Ovary (tissue), 3 donors: ENCODE measurements around the gene ABHD6.

Experiments
- EP300 ChIP-seq: sonication (generic); formaldehyde crosslinking; IDR thresholded peaks from one replicate; pipeline ENCODE4 v1.6.1; 2017; ENCODE audit warnings: antibody characterized with exemption
- POLR2A ChIP-seq: fragments of 450-650 bp; IDR thresholded peaks from one replicate; pipeline ENCODE4 v1.6.1; 2017; ENCODE audit warnings: antibody characterized with exemption, mild to moderate bottlenecking, moderate library complexity
- TF ChIP-seq, protein P1 (sequence below), 3 donors: fragments of 450-650 bp in 2 of 3; fragments of 200-600 bp in 1 of 3; IDR thresholded peaks; one replicate each; pipeline versions ENCODE4 v1.5.1 to v1.8.0; 2016 to 2022; ENCODE audit warnings: antibody characterized with exemption in 3 of 3, mild to moderate bottlenecking in 1 of 3
- donor health status: DM: no; HTN: no; CAD: no.

DNA sequence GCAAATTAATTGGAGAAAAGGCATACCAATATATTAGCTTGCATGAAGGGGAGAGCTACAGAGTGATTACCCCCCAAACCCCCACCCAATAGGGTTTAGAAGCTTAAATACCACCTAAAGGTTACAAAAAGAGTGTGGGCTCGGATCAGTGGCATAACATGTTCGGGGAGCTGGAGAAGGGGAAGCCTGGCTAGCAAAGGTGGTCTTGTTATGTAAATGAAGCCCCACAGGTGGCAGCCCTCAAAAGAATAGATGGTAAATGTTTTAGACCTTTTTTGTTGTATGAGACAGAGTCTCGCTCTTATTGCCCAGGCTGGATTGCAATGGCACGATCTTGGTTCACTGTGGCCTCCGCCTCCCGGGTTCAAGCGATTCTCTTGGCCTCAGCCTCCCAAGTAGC is 84.2 kb downstream of the ABHD6 start:
- TF ChIP-seq, protein P1, sequence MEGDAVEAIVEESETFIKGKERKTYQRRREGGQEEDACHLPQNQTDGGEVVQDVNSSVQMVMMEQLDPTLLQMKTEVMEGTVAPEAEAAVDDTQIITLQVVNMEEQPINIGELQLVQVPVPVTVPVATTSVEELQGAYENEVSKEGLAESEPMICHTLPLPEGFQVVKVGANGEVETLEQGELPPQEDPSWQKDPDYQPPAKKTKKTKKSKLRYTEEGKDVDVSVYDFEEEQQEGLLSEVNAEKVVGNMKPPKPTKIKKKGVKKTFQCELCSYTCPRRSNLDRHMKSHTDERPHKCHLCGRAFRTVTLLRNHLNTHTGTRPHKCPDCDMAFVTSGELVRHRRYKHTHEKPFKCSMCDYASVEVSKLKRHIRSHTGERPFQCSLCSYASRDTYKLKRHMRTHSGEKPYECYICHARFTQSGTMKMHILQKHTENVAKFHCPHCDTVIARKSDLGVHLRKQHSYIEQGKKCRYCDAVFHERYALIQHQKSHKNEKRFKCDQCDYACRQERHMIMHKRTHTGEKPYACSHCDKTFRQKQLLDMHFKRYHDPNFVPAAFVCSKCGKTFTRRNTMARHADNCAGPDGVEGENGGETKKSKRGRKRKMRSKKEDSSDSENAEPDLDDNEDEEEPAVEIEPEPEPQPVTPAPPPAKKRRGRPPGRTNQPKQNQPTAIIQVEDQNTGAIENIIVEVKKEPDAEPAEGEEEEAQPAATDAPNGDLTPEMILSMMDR (IDR thresholded peaks at IDR 0.05) = no peak
- TF ChIP-seq POLR2A (no peak), EP300 (no peak)
